Ovary (tissue), 10 donors: ENCODE measurements around the gene CAMSAP1. TPM values are rescaled to one million over a fixed set of nuclear protein-coding genes. Genes with fewer than 3 reads are reported as not detected.
A peak's percentile ranks its signal among the peaks of the same experiment; 100 is the strongest.

Experiments used
- DNase-seq, 5 donors: peaks; one replicate each; pipeline ENCODE4 v3.0.0-alpha.2; 2019 to 2020
- H3K27ac ChIP-seq, 2 donors: fragments of 200-600 bp; one replicate each; pipeline versions ENCODE4 v1.5.1 to v1.8.0; 2019 to 2022
- H3K27me3 ChIP-seq: fragments of 200-600 bp; one replicate; pipeline ENCODE4 v1.8.0; 2022
- H3K36me3 ChIP-seq: fragments of 200-600 bp; sonication (generic); one replicate; pipeline ENCODE4 v1.5.1; 2019
- H3K4me1 ChIP-seq: one replicate; pipeline ENCODE4 v1.8.1; 2013; ENCODE audit warnings: mild to moderate bottlenecking, moderate library complexity; ENCODE audit not compliant: insufficient read depth
- H3K4me3 ChIP-seq: fragments of 200-600 bp; sonication (generic); one replicate; pipeline ENCODE4 v1.5.1; 2017
- H3K9me3 ChIP-seq, 2 donors: fragments of 200-600 bp in 1 of 2; sonication (generic) in 1 of 2; one replicate each; pipeline versions ENCODE4 v1.5.1 to v1.8.1; 2013 to 2019; ENCODE audit warnings: mild to moderate bottlenecking in 1 of 2, moderate library complexity in 1 of 2
- EP300 ChIP-seq: sonication (generic); formaldehyde crosslinking; IDR thresholded peaks from one replicate; pipeline ENCODE4 v1.6.1; 2017; ENCODE audit warnings: antibody characterized with exemption
- POLR2A ChIP-seq: fragments of 450-650 bp; IDR thresholded peaks from one replicate; pipeline ENCODE4 v1.6.1; 2017; ENCODE audit warnings: antibody characterized with exemption, mild to moderate bottlenecking, moderate library complexity
- WGBS, 3 donors: extraction: QIAGEN DNeasy Blood & Tissue Kit in 1 of 3; methylation state at CpG; one replicate each; pipeline versions ENCODE4 v1.1.5 to v1.1.7; 2013 to 2017; 5-methylcytosine and 5-hydroxymethylcytosine counted together
- intact Hi-C, 4 donors: fragments of 100-400 bp; cut with DNase I; formaldehyde crosslinking; loops; one replicate each; pipeline versions ENCODE4 v1.11.0 to v1.15.1; 2022 to 2023
- long read RNA-seq, 3 donors: library from polyadenylated mRNA in 2 of 3; unstranded in 2 of 3; transcript quantifications; one replicate each; pipeline ENCODE4 v2.0.0 and lab custom pipeline, GENCODE V29; 2021 to 2026
- polyA plus RNA-seq, 2 donors: library from polyadenylated mRNA; stranded (reverse); fragments of 200-250 nt in 1 of 2; fragments of 350-450 nt in 1 of 2; fragmentation: Illumina TruSeq in 1 of 2; extraction: RNeasy Lipid Tissue Mini Kit (QIAGEN cat#74804) in 1 of 2; gene quantifications; one replicate each; pipeline ENCODE4 v1.2.3, GENCODE V29; 2013 to 2014
- total RNA-seq, 7 donors: library from RNA; depleted of rRNA in 2 of 7; stranded (reverse); fragments of >200 nt in 2 of 7; fragmentation: NEBNext Ultra II Directional in 3 of 7; extraction: Animal tissue kit (Norgen Biotek cat#: 25700) in 3 of 7; gene quantifications; one replicate each; pipeline versions ENCODE4 v1.1.0 to v1.2.4, GENCODE V29; 2016 to 2023
- TF ChIP-seq, protein P1 (sequence below), 3 donors: fragments of 450-650 bp in 2 of 3; fragments of 200-600 bp in 1 of 3; IDR thresholded peaks; one replicate each; pipeline versions ENCODE4 v1.5.1 to v1.8.0; 2016 to 2022; ENCODE audit warnings: antibody characterized with exemption in 3 of 3, mild to moderate bottlenecking in 1 of 3
- donor health status: DM: no; HTN: no; CAD: no; lungs with moderate emphysema.
- donor health status: DM: no; HTN: no; CAD: no.
- donor health status: Bipolar disorder and iron deficiency.
- donor health status: DM: yes; HTN: yes; CAD: no.
- donor health status: DM: no; HTN: no; CAD: no.
- donor health status: DM: yes; HTN: yes; CAD: no.

CAMSAP1 gene, protein sequence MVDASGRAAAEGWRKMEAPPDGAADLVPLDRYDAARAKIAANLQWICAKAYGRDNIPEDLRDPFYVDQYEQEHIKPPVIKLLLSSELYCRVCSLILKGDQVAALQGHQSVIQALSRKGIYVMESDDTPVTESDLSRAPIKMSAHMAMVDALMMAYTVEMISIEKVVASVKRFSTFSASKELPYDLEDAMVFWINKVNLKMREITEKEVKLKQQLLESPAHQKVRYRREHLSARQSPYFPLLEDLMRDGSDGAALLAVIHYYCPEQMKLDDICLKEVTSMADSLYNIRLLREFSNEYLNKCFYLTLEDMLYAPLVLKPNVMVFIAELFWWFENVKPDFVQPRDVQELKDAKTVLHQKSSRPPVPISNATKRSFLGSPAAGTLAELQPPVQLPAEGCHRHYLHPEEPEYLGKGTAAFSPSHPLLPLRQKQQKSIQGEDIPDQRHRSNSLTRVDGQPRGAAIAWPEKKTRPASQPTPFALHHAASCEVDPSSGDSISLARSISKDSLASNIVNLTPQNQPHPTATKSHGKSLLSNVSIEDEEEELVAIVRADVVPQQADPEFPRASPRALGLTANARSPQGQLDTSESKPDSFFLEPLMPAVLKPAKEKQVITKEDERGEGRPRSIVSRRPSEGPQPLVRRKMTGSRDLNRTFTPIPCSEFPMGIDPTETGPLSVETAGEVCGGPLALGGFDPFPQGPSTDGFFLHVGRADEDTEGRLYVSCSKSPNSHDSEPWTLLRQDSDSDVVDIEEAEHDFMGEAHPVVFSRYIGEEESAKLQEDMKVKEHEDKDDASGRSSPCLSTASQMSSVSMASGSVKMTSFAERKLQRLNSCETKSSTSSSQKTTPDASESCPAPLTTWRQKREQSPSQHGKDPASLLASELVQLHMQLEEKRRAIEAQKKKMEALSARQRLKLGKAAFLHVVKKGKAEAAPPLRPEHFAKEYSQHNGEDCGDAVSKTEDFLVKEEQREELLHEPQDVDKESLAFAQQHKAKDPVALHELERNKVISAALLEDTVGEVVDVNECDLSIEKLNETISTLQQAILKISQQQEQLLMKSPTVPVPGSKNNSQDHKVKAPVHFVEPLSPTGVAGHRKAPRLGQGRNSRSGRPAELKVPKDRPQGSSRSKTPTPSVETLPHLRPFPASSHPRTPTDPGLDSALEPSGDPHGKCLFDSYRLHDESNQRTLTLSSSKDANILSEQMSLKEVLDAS (N-terminal part only)
- 10 to 100 TPM; 17.1 to 62.6 (median 44.3) TPM for total RNA-seq
- 10 to 100 TPM in 1 of 2 donors, 1 to 10 TPM in 1; 9.4 to 11.7 TPM for polyA plus RNA-seq
- long read RNA-seq, donor 1, partial matches to known transcripts = 12 of 25 reads
- long read RNA-seq, donor 1, other reads (novel, unspliced or antisense) = 13 of 25 reads
- long read RNA-seq, donor 2, full-length matches to known transcripts = 3 of 13 reads
- long read RNA-seq, donor 2, partial matches to known transcripts = 10 of 13 reads
- long read RNA-seq, donor 2, other reads (novel, unspliced or antisense) = 0 of 13 reads
- long read RNA-seq, donor 3, full-length matches to known transcripts = 2 of 36 reads
- long read RNA-seq, donor 3, partial matches to known transcripts = 24 of 36 reads
- long read RNA-seq, donor 3, other reads (novel, unspliced or antisense) = 10 of 36 reads

DNA sequence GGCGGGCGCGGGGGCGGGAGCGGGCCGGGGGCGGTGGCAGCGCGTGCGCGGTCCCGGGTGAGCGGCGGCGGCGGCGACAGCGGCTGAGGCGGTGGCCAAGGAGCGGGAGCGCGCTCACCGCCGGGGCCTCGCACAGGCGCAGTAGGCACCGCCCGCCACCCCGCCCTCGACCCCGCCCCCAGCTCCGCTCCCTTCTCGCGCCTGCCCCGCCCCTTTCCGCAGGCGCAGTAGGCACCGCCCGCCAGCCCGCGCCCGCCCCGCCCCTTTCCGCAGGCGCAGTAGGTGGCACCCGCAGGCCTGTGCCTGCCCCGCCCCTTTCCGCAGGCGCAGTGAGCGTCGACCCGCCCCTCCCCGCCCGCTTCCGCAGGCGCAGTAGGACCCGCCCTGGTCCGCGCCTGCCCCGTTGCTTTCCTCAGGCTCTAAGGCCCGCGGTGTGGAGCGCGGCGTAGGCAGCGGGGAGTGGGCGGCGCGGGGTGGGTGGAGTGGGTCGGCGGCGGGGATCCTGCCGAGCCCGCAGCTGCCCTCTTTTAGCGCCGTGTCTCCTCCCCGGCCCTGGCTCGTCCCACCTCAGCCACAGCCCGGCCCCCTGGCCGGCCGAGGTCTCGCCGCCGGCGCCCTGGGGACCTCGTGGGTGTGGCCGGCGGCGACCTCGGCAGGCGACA is at the start of gene CAMSAP1:
TSS of gene CAMSAP1 (minus strand) at position 116 of the 662 bp plus-strand sequence. CDS start 387 bp downstream, outside the sequence.
- TF ChIP-seq POLR2A = peak; percentile 20
- TF ChIP-seq, protein P1, sequence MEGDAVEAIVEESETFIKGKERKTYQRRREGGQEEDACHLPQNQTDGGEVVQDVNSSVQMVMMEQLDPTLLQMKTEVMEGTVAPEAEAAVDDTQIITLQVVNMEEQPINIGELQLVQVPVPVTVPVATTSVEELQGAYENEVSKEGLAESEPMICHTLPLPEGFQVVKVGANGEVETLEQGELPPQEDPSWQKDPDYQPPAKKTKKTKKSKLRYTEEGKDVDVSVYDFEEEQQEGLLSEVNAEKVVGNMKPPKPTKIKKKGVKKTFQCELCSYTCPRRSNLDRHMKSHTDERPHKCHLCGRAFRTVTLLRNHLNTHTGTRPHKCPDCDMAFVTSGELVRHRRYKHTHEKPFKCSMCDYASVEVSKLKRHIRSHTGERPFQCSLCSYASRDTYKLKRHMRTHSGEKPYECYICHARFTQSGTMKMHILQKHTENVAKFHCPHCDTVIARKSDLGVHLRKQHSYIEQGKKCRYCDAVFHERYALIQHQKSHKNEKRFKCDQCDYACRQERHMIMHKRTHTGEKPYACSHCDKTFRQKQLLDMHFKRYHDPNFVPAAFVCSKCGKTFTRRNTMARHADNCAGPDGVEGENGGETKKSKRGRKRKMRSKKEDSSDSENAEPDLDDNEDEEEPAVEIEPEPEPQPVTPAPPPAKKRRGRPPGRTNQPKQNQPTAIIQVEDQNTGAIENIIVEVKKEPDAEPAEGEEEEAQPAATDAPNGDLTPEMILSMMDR (IDR thresholded peaks at IDR 0.05) = no peak
- Histone ChIP-seq H3K36me3 (no peaks in the 10 kb centered on the region), H3K4me1 (peaks cover 17% of the 10 kb centered on the region), H3K27ac (peak within 1 kb of the TSS; percentile 35 to 70), H3K9me3 (peaks cover 0 to 5% of the 10 kb centered on the region in 2 donors), H3K27me3 (no peaks in the 10 kb centered on the region), H3K4me3 (peak within 1 kb of the TSS; percentile 74)
- 0 to 1% (median 0%) methylated on average over 38 to 91 of the region's 91 CpGs for WGBS, 3 donors
- intact Hi-C loops = no loop called here
- DNase-seq = peak; percentile 92 to 97 (median 96)

DNA sequence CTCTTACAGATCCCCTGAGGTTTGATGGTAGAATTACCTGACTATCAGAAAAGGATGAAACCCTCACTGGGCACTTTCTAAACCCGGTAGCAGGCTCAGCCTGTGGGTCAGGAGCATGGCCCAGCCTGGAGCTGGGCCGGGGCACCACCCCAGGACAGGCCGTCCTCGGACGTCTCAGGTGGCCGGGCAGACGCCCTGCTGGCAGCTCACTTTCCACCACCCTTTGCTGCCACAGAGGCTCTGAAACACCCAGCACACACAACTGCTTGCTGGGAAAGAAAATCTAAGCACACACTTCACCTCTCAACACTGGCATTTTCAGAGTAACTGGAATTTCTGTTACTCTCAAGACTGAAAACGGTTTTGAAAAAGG is 49.4 kb upstream of the CAMSAP1 start:
- no peak for DNase-seq

DNA sequence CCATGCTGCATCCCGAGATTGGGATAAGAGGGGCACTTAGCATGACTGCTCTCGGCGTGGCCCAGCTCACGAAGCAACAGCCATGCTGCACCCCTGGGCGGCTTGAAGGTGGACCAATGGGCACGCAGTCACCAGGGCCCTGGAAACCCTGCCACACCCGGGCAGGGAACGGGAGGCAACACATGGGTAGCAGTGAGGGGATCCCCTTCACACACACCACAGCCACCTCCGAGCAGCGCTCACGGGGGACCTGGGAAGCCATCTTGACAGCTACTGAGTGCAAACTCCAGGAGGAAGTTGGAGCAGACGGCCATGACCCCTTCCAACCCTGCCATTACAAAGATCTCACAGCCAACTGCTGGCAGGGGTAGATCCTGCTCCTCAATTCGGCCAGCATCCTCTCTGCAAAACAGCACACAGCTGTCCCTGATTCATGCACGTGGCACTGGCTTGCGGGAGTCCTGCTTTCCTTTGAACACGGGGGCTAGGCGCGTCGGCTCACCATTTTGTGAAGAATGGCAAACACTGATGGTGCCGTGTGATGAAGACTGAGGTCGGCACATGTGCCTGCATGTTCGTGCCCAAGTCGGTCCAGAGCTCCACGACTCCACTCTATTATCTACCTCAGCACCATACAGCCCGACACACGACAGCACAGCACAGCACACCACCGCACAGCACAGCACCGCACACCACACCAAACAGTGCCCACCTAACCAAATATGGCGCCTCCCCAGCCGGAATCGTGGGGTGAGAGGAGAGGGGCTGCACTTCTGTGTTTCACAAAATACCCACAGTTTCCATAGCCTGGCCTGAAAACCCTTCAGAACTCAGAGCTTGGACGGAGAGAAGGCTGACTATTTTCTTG is 48.8 kb upstream of the CAMSAP1 start:
- 79% methylated on average over 32 of the region's 32 CpGs for WGBS, 3 donors
- Histone ChIP-seq H3K4me3 (no peak overlapping the region), H3K4me1 (peaks cover 4% of the 10 kb centered on the region), H3K36me3 (no peaks in the 10 kb centered on the region), H3K9me3 (no peaks in the 10 kb centered on the region), H3K27ac (no peak overlapping the region), H3K27me3 (no peaks in the 10 kb centered on the region)
- no peak for DNase-seq
- TF ChIP-seq, protein P1 (IDR thresholded peaks at IDR 0.05) = no peak
- TF ChIP-seq EP300 = no peak
- TF ChIP-seq POLR2A = no peak
- intact Hi-C loops = loop anchor here in 2 of 4 donors (5.0 to 10.0 kb wide), 2 partner anchors 91 to 321 kb away; no protein-coding TSS in a partner anchor

More for the DNA sequence above, 49.4 kb upstream of the CAMSAP1 start:
- no peak overlapping the region for H3K27ac ChIP-seq
- TF ChIP-seq POLR2A (no peak), EP300 (no peak)
- TF ChIP-seq, protein P1 (IDR thresholded peaks at IDR 0.05) = no peak
- 89 to 93% (median 89%) methylated on average over 8 of the region's 8 CpGs for WGBS, 3 donors
- no peak overlapping the region for H3K4me3 ChIP-seq
- intact Hi-C loops = loop anchor here in 2 of 4 donors (5.0 to 10.0 kb wide), 2 partner anchors 92 to 321 kb away; no protein-coding TSS in a partner anchor
- no peaks in the 10 kb centered on the region for H3K36me3 ChIP-seq
- peaks cover 4% of the 10 kb centered on the region for H3K4me1 ChIP-seq
- H3K27me3 ChIP-seq = no peaks in the 10 kb centered on the region
- no peaks in the 10 kb centered on the region for H3K9me3 ChIP-seq
